ENCODE results near the gene SELENON. TPM values are rescaled to one million over a fixed set of nuclear protein-coding genes. Genes with fewer than 3 reads are reported as not detected.

The SELENON gene
- total RNA-seq, 2 donors from 2014 or later = 22.8 to 27.4 TPM

GRCh38 chr1:25821112-25821476 is 21.1 kb downstream of the SELENON start:
- no peak for DNase-seq

GRCh38 chr1:25821630-25822091 is 21.7 kb downstream of the SELENON start:
- Histone ChIP-seq H3K4me1 (peaks cover 43% of the 10 kb centered on the region), H3K4me3 (no peak overlapping the region), H3K9me3 (no peaks in the 10 kb centered on the region), H3K27ac (peak overlapping the region; percentile 32 to 98 (median 92)), H3K36me3 (replicated peaks in 1 of 2; ENCODE audit: insufficient read depth in 1 of 2, low read depth in 2 of 2) (peaks cover 0 to 1% of the 10 kb centered on the region in 2 donors), H3K27me3 (no peaks in the 10 kb centered on the region)
- intact Hi-C loops (cut with DNase I) = no loop called here
- TF ChIP-seq POLR2A (IDR thresholded peaks at IDR 0.05) (peak in 2 of 3 donors; percentile 37 to 45), CTCF (IDR thresholded peaks at IDR 0.05) (no peak)
- peak; percentile 21 for ATAC-seq
- DNase-seq = peak; percentile 74 to 85 (median 76)
- WGBS, 2 donors = 29 to 37% methylated on average over 5 of the region's 5 CpGs

More at GRCh38 chr1:25821112-25821476, 21.1 kb downstream of the SELENON start:
- no peak for ATAC-seq
- no peak for TF ChIP-seq POLR2A (IDR thresholded peaks at IDR 0.05)
- TF ChIP-seq CTCF (IDR thresholded peaks at IDR 0.05) = no peak
- Histone ChIP-seq H3K4me1 (peaks cover 43% of the 10 kb centered on the region), H3K27ac (peak overlapping the region; percentile 91 to 98 (median 93)), H3K36me3 (replicated peaks in 1 of 2; ENCODE audit: insufficient read depth in 1 of 2, low read depth in 2 of 2) (no peaks in the 10 kb centered on the region), H3K27me3 (no peaks in the 10 kb centered on the region), H3K9me3 (no peaks in the 10 kb centered on the region), H3K4me3 (no peak overlapping the region)
- intact Hi-C loops (cut with DNase I) = no loop called here
- 16 to 23% methylated on average over 10 of the region's 10 CpGs for WGBS, 2 donors

- intact Hi-C loops (cut with DNase I) = no loop called here
- peaks cover 35% of the 10 kb centered on the region for H3K4me1 ChIP-seq
- H3K9me3 ChIP-seq = no peaks in the 10 kb centered on the region
- H3K27me3 ChIP-seq = no peaks in the 10 kb centered on the region
- TF ChIP-seq CTCF (IDR thresholded peaks at IDR 0.05) (no peak), POLR2A (IDR thresholded peaks at IDR 0.05) (no peak)
- H3K4me3 ChIP-seq = no peak overlapping the region
- DNase-seq (no peak), ATAC-seq (no peak)
- no peak overlapping the region for H3K27ac ChIP-seq
- WGBS, 2 donors = 78 to 91% methylated on average over 2 of the region's 2 CpGs
- peaks cover 0 to 2% of the 10 kb centered on the region in 2 donors for H3K36me3 ChIP-seq (replicated peaks in 1 of 2; ENCODE audit: insufficient read depth in 1 of 2, low read depth in 2 of 2)
These were observed 25.6 kb downstream of the SELENON start for GRCh38 chr1:25825605-25826004.

- no peaks in the 10 kb centered on the region for H3K27me3 ChIP-seq
- intact Hi-C loops (cut with DNase I) = no loop called here
- WGBS, 2 donors = 90 to 93% methylated on average over 3 to 10 of the region's 10 CpGs
- ATAC-seq (no peak), DNase-seq (no peak)
- H3K36me3 ChIP-seq (replicated peaks in 1 of 2; ENCODE audit: insufficient read depth in 1 of 2, low read depth in 2 of 2) = peaks cover 0 to 2% of the 10 kb centered on the region in 2 donors
- TF ChIP-seq POLR2A (IDR thresholded peaks at IDR 0.05) (no peak), CTCF (IDR thresholded peaks at IDR 0.05) (no peak)
- no peak overlapping the region for H3K27ac ChIP-seq
- H3K4me1 ChIP-seq = peaks cover 30% of the 10 kb centered on the region
- H3K4me3 ChIP-seq = no peak overlapping the region
- H3K9me3 ChIP-seq = no peaks in the 10 kb centered on the region
These were observed 26.6 kb downstream of the SELENON start for GRCh38 chr1:25826571-25826970.

- peaks cover 0 to 2% of the 10 kb centered on the region in 2 donors for H3K36me3 ChIP-seq (replicated peaks in 1 of 2; ENCODE audit: insufficient read depth in 1 of 2, low read depth in 2 of 2)
- DNase-seq (no peak), ATAC-seq (no peak)
- TF ChIP-seq POLR2A (IDR thresholded peaks at IDR 0.05) = no peak
- no peak for TF ChIP-seq CTCF (IDR thresholded peaks at IDR 0.05)
- intact Hi-C loops (cut with DNase I) = no loop called here
- H3K27me3 ChIP-seq = no peaks in the 10 kb centered on the region
- 67% methylated on average over 3 of the region's 3 CpGs for WGBS, 2 donors
- H3K9me3 ChIP-seq = no peaks in the 10 kb centered on the region
- peaks cover 28% of the 10 kb centered on the region for H3K4me1 ChIP-seq
- H3K27ac ChIP-seq = no peak overlapping the region
- no peak overlapping the region for H3K4me3 ChIP-seq
These were observed 28.5 kb downstream of the SELENON start for GRCh38 chr1:25828491-25828890.
